Measurements from ENCODE around the gene RPRD2.

Gene RPRD2

GRCh38 chr1:150456146-150456647 is 92.2 kb downstream of the RPRD2 start:
- CTCF ChIA-PET: no interaction called here
- POLR2A ChIA-PET (ENCODE audit: low non-redundant PET): no interaction called here
- no peak overlapping the region for H3K27ac ChIP-seq
- DNase-seq (ENCODE audit: low spot score): no peak
- TF ChIP-seq, protein P1, sequence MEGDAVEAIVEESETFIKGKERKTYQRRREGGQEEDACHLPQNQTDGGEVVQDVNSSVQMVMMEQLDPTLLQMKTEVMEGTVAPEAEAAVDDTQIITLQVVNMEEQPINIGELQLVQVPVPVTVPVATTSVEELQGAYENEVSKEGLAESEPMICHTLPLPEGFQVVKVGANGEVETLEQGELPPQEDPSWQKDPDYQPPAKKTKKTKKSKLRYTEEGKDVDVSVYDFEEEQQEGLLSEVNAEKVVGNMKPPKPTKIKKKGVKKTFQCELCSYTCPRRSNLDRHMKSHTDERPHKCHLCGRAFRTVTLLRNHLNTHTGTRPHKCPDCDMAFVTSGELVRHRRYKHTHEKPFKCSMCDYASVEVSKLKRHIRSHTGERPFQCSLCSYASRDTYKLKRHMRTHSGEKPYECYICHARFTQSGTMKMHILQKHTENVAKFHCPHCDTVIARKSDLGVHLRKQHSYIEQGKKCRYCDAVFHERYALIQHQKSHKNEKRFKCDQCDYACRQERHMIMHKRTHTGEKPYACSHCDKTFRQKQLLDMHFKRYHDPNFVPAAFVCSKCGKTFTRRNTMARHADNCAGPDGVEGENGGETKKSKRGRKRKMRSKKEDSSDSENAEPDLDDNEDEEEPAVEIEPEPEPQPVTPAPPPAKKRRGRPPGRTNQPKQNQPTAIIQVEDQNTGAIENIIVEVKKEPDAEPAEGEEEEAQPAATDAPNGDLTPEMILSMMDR (conservative IDR thresholded peaks at IDR 0.05; ENCODE audit: low read depth): no peak

- POLR2A ChIA-PET (ENCODE audit: low non-redundant PET): no interaction called here
- peak; percentile 64 for DNase-seq (ENCODE audit: low spot score)
- CTCF ChIA-PET: interaction anchor here (0.8 kb wide), 1 partner anchor 92 kb away, joined by 3 read pairs; no protein-coding TSS in a partner anchor
These were observed 100.5 kb downstream of the RPRD2 start for GRCh38 chr1:150464422-150464826.

DNA sequence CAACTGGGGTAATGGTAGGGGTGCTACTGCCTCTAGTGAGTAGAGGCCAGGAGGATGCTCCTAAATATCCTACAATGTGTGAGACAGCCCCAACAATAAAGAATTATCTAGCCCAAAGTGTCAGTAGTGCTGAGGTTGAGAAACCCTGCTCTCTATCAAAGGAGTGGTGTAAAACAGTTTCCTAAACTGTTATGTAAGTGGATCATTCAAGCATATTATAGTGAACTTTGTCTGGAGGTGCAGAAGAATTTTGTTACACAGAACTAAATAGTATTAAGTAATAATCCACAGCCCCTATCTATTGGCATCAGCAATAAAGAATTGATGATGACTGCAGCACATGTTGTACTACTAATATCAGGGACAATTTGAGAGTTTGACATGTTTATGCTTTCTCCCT is 103.0 kb downstream of the RPRD2 start:
- DNase-seq (ENCODE audit: low spot score): no peak
- CTCF ChIA-PET: no interaction called here
- H3K27ac ChIP-seq: no peak overlapping the region
- TF ChIP-seq, protein P1 (conservative IDR thresholded peaks at IDR 0.05; ENCODE audit: low read depth): no peak
- POLR2A ChIA-PET (ENCODE audit: low non-redundant PET): no interaction called here

More at GRCh38 chr1:150464422-150464826, 100.5 kb downstream of the RPRD2 start:
- no peak overlapping the region for H3K27ac ChIP-seq
- TF ChIP-seq, protein P1 (conservative IDR thresholded peaks at IDR 0.05; ENCODE audit: low read depth): peak; percentile 72

DNA sequence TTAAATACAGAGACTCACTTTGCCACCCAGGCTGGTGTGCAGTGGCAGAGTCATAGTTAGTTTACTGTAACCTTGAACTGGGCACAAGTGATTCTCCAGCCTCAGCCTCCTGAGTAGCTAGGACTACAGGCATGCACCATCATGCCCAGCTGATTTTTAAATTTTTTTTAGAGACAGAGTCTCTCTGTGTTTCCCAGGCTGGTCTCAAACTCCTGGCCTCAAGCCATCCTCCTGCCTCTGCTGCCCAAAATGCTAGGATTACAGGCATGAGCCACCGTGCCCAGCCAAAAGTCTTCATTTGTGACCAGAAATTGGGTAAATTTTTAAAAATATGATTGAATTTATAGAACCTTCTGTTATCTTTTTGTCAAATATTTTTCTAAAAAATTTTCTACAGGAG is 105.3 kb downstream of the RPRD2 start:
- no peak overlapping the region for H3K27ac ChIP-seq
- TF ChIP-seq, protein P1 (conservative IDR thresholded peaks at IDR 0.05; ENCODE audit: low read depth): no peak
- no peak for DNase-seq (ENCODE audit: low spot score)
- ChIA-PET POLR2A (ENCODE audit: low non-redundant PET) (no interaction called here), CTCF (no interaction called here)

GRCh38 chr1:150472601-150473200 is 108.8 kb downstream of the RPRD2 start:
- DNase-seq (ENCODE audit: low spot score): no peak
- no peak overlapping the region; the same call in 1 of the 2 replicates for H3K27ac ChIP-seq
- CTCF ChIA-PET: no interaction called here
- POLR2A ChIA-PET (ENCODE audit: low non-redundant PET): no interaction called here
- TF ChIP-seq, protein P1 (conservative IDR thresholded peaks at IDR 0.05; ENCODE audit: low read depth): no peak

- DNase-seq (ENCODE audit: low spot score): no peak
- TF ChIP-seq, protein P1 (conservative IDR thresholded peaks at IDR 0.05; ENCODE audit: low read depth): no peak
- ChIA-PET CTCF (no interaction called here), POLR2A (ENCODE audit: low non-redundant PET) (no interaction called here)
- H3K27ac ChIP-seq: no peak overlapping the region
These were observed 109.7 kb downstream of the RPRD2 start for GRCh38 chr1:150473659-150474058.

All from RWPE1 (cell line).